MM.1S (cell line): ENCODE data around the gene EIPR1.

Experiments used
- DNase-seq: peaks from one replicate; pipeline ENCODE4 v3.0.0-alpha.2; 2015
- H2AFZ ChIP-seq: fragments of 300-600 bp; sonication (generic); 2 replicates; pipeline ENCODE4 v1.6.0; 2016; ENCODE audit warnings: antibody characterized with exemption, low read length
- H3F3A ChIP-seq: fragments of 300-600 bp; sonication (generic); 2 replicates; pipeline ENCODE4 v1.6.1; 2016; ENCODE audit warnings: mild to moderate bottlenecking, antibody characterized with exemption, low read length, moderate library complexity, mixed read lengths; ENCODE audit not compliant: insufficient read depth
- H3K27ac ChIP-seq: fragments of 300-600 bp; sonication (generic); 2 replicates; pipeline ENCODE4 v1.5.1; 2016; ENCODE audit warnings: mild to moderate bottlenecking, low read length
- H3K27me3 ChIP-seq: fragments of 300-600 bp; sonication (generic); replicated peaks from 2 replicates; pipeline ENCODE4 v1.6.0; 2016; ENCODE audit warnings: low read length; ENCODE audit not compliant: insufficient read depth
- H3K36me3 ChIP-seq: fragments of 300-600 bp; sonication (generic); replicated peaks from 2 replicates; pipeline ENCODE4 v1.6.1; 2016; ENCODE audit warnings: mild to moderate bottlenecking, low read length, mixed read lengths; ENCODE audit not compliant: insufficient read depth
- H3K4me1 ChIP-seq: fragments of 300-600 bp; sonication (generic); 2 replicates; pipeline ENCODE4 v1.6.1; 2016; ENCODE audit warnings: low read length, mixed read lengths
- H3K4me2 ChIP-seq: fragments of 300-600 bp; sonication (generic); 2 replicates; pipeline ENCODE4 v1.6.0; 2016; ENCODE audit warnings: low read depth, low read length
- H3K4me3 ChIP-seq: fragments of 300-600 bp; sonication (generic); 2 replicates; pipeline ENCODE4 v1.5.1; 2016; ENCODE audit warnings: low read length, mixed read lengths
- H3K79me2 ChIP-seq: fragments of 300-600 bp; sonication (generic); 2 replicates; pipeline ENCODE4 v1.6.1; 2016; ENCODE audit warnings: mixed run types, low read length, mixed read lengths
- H3K9ac ChIP-seq: fragments of 300-600 bp; sonication (generic); 2 replicates; pipeline ENCODE4 v1.6.1; 2016; ENCODE audit warnings: low read length, mixed read lengths
- H3K9me2 ChIP-seq: fragments of 300-600 bp; sonication (generic); replicated peaks from 2 replicates; pipeline ENCODE4 v1.6.1; 2016; ENCODE audit warnings: mild to moderate bottlenecking, low read length, mixed read lengths; ENCODE audit not compliant: insufficient read depth
- H3K9me3 ChIP-seq: fragments of 300-600 bp; sonication (generic); replicated peaks from 2 replicates; pipeline ENCODE4 v1.6.1; 2016; ENCODE audit warnings: mild to moderate bottlenecking, low read length, mixed read lengths; ENCODE audit not compliant: insufficient read depth
- H4K20me1 ChIP-seq: fragments of 300-600 bp; sonication (generic); 2 replicates; pipeline ENCODE4 v1.6.1; 2016; ENCODE audit warnings: mild to moderate bottlenecking, low read length, moderate library complexity, mixed read lengths; ENCODE audit not compliant: insufficient read depth
- EZH2 ChIP-seq: fragments of 300-600 bp; sonication (generic); optimal IDR thresholded peaks from 2 replicates; pipeline ENCODE3; 2017; ENCODE audit warnings: low read depth, mild to moderate bottlenecking, antibody characterized with exemption, low read length, mixed read lengths
- EZH2phosphoT487 ChIP-seq: fragments of 300-600 bp; sonication (generic); IDR thresholded peaks from 2 replicates; pipeline ENCODE4 v1.6.1; 2018; ENCODE audit warnings: antibody characterized with exemption, low read length
- TF ChIP-seq, protein P1 (sequence below): fragments of 300-600 bp; sonication (generic); IDR thresholded peaks from 2 replicates; pipeline ENCODE4 v1.5.1; 2016; ENCODE audit warnings: antibody characterized with exemption, low read length, mixed read lengths

EIPR1 gene

DNA sequence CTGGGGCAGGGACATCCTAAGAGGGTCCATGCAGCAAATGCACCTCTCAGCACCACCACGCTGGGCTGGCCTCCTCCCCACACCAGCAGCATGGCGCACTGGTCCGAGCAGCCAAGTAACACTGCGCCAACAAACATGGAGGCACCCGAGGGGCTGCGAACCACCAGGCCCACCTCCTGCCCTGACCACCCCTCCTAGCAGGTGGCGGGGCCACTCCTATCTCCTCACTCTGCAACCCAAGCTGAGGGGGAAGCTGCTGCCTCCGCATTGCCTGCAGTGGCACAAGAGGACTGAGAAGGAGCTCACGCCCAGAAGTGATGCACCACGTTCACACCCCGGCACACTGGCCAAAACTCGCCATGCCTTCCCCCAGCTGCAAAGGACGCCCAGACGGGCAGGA, 94.4 kb downstream of the EIPR1 start:
- no peak for DNase-seq
- TF ChIP-seq EZH2phosphoT487: no peak
- TF ChIP-seq EZH2: no peak
- TF ChIP-seq, protein P1, sequence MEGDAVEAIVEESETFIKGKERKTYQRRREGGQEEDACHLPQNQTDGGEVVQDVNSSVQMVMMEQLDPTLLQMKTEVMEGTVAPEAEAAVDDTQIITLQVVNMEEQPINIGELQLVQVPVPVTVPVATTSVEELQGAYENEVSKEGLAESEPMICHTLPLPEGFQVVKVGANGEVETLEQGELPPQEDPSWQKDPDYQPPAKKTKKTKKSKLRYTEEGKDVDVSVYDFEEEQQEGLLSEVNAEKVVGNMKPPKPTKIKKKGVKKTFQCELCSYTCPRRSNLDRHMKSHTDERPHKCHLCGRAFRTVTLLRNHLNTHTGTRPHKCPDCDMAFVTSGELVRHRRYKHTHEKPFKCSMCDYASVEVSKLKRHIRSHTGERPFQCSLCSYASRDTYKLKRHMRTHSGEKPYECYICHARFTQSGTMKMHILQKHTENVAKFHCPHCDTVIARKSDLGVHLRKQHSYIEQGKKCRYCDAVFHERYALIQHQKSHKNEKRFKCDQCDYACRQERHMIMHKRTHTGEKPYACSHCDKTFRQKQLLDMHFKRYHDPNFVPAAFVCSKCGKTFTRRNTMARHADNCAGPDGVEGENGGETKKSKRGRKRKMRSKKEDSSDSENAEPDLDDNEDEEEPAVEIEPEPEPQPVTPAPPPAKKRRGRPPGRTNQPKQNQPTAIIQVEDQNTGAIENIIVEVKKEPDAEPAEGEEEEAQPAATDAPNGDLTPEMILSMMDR: no peak
- H3K4me2 ChIP-seq: no peak overlapping the region
- no peak overlapping the region for H3K27ac ChIP-seq
- H3K27me3 ChIP-seq: no peaks in the 10 kb centered on the region
- no peak overlapping the region for H2AFZ ChIP-seq
- no peaks in the 10 kb centered on the region for H3K36me3 ChIP-seq
- no peaks in the 10 kb centered on the region for H3K4me1 ChIP-seq
- no peak overlapping the region for H3K9ac ChIP-seq
- no peak overlapping the region for H3K4me3 ChIP-seq
- H3K9me2 ChIP-seq: no peaks in the 10 kb centered on the region
- no peaks in the 10 kb centered on the region for H3K79me2 ChIP-seq
- H4K20me1 ChIP-seq: no peaks in the 10 kb centered on the region
- no peaks in the 10 kb centered on the region for H3F3A ChIP-seq
- no peaks in the 10 kb centered on the region for H3K9me3 ChIP-seq

DNA sequence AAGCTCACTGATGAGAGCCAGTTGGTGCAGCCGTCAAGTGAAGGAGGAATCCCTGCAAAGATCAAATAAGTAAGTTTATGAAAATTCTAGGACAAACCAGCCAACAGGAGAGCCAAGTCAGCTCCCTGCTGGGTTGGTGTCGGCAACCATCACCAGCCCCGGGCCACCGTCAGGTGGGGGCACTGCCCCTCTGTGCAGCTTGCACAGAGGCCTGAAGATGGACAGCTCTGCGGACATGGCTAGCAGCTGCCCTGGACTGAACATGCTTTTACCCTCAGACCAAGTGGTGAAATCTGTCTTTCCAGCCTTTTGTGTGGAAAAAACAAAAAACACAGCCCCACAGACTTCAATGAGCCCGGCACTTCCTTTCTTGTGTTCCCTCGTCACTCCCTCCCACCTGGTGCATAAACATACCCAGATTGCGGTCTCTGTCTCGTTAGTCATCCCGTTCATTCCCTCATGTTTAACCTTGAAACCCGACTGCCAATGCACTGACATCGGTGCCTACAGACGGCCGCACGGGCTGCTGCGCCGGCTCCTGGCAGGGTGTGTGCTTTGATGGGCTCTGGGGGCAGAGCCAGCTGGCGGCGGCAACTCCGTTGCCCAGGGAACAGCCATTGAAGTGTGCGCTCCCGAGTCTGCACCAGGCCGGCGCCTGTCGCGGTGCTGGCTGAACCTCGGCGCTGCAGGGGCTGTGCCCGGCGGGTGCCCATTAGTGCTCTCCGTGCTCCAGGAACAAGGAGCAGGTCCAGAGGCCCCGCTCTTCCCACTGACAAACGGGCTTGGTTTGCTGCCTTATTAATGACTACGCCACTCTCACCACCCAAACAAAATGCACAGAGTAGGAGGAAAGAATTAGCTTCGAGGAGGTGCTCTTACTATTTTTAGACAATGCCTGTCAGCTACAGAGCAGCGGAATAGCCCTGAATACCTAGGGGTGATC, 95.3 kb downstream of the EIPR1 start:
- no peaks in the 10 kb centered on the region for H3K27me3 ChIP-seq
- H3K4me3 ChIP-seq: no peak overlapping the region
- no peak overlapping the region for H3K9ac ChIP-seq
- H3K9me2 ChIP-seq: no peaks in the 10 kb centered on the region
- no peak for DNase-seq
- no peak overlapping the region for H3K4me2 ChIP-seq
- no peak overlapping the region for H2AFZ ChIP-seq
- H3F3A ChIP-seq: no peaks in the 10 kb centered on the region
- TF ChIP-seq EZH2 (no peak), EZH2phosphoT487 (no peak)
- TF ChIP-seq, protein P1: no peak
- no peaks in the 10 kb centered on the region for H4K20me1 ChIP-seq
- H3K4me1 ChIP-seq: no peaks in the 10 kb centered on the region
- H3K36me3 ChIP-seq: no peaks in the 10 kb centered on the region
- no peaks in the 10 kb centered on the region for H3K79me2 ChIP-seq
- H3K9me3 ChIP-seq: no peaks in the 10 kb centered on the region
- H3K27ac ChIP-seq: no peak overlapping the region

DNA sequence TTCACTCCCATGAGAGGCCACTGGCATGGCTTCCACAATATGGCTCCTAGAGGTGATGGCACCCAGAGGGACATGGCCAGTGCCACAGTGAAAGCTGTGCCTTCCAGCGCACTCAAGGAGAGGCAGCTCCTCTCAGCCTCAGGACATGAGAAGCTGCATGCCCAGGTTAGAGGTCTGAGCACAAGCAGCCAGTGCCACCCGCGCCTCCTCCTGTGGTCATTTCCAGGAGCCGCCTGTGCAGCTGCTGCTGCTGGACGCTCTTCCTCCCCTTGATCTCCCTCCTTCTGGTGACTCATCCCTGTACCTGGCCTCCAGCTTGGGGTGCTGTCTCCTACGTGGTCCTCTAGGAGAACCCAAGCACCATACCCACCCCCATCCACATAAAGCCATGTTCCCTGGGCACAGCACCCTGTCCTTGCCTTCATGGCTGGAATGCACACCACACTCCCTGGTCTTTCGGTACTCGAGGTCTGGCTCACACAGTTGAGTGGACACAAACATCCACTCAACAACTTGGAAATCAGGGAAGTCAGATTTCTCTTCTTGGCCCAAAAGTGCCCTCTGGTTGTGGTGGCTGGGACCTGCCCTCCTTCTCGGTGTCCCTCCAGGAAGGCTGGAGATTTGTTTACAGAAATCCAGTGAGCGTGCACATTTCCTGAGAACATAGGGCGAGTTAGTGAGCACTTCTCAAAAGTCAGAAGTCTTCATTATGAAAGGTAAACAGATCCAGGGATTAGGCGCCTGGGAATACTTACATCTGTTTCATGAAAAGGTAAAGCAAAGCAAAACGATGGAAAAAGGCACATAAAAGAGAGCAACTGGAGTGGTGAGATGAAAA, 96.7 kb downstream of the EIPR1 start:
- Histone ChIP-seq H3F3A (no peaks in the 10 kb centered on the region), H3K27me3 (no peaks in the 10 kb centered on the region), H3K9me3 (no peaks in the 10 kb centered on the region), H3K36me3 (no peaks in the 10 kb centered on the region), H3K79me2 (no peaks in the 10 kb centered on the region), H3K9ac (no peak overlapping the region), H2AFZ (no peak overlapping the region), H3K4me2 (no peak overlapping the region), H3K9me2 (no peaks in the 10 kb centered on the region), H3K4me3 (no peak overlapping the region), H4K20me1 (no peaks in the 10 kb centered on the region), H3K4me1 (no peaks in the 10 kb centered on the region), H3K27ac (no peak overlapping the region)
- TF ChIP-seq EZH2phosphoT487 (no peak), EZH2 (no peak)
- TF ChIP-seq, protein P1: no peak
- no peak for DNase-seq
